B cell (primary cell): Measurements from ENCODE around the gene ACSL1. TPM values are rescaled to one million over a fixed set of nuclear protein-coding genes. Genes with fewer than 3 reads are reported as not detected.

Experiments used
- ATAC-seq: fragments of 200-7000 bp; cut with Tn5 transposase; one replicate; pipeline ENCODE4 v1.10.0; 2021; ENCODE audit warnings: low read depth, mild to moderate bottlenecking, moderate number of reproducible peaks, moderate library complexity
- CTCF ChIA-PET: fragments of 350-600 bp; sonication (Branson Sonifier 250); formaldehyde crosslinking; loops from one replicate; lab custom pipeline; 2021; ENCODE audit warnings: antibody characterized with exemption, inconsistent platforms; lab: Charles Lee
- POLR2A ChIA-PET: fragments of 350-600 bp; sonication (Branson Sonifier 250); formaldehyde crosslinking; loops from one replicate; lab custom pipeline; 2021; ENCODE audit warnings: antibody characterized with exemption; lab: Charles Lee
- DNase-seq: peaks from one replicate; pipeline ENCODE4 v3.0.0; 2013
- H2AFZ ChIP-seq: 2 replicates; pipeline ENCODE4 v1.6.1; 2012; ENCODE audit warnings: mild to moderate bottlenecking, low read depth, low read length; ENCODE audit not compliant: insufficient read depth, poor library complexity, severe bottlenecking
- H3K27ac ChIP-seq, 2 donors: 1 replicate in 1 of 2; 2 replicates in 1 of 2; pipeline ENCODE4 v1.5.1; 2012 to 2013; ENCODE audit warnings: low read length in 2 of 2, mild to moderate bottlenecking in 2 of 2, moderate library complexity in 1 of 2
- H3K27me3 ChIP-seq, 4 experiments: fragments of 200-600 bp in 1 of 4; sonication (generic) in 1 of 4; replicated peaks in 1 of 4; 1 replicate in 2 of 4; 2 replicates in 2 of 4; pipeline versions ENCODE4 v1.6.1 to v1.7.0; 2013 to 2016; ENCODE audit warnings: low read length in 3 of 4, mild to moderate bottlenecking in 2 of 4, mixed read lengths in 1 of 4, moderate library complexity in 1 of 4; ENCODE audit not compliant: insufficient read depth in 4 of 4, control insufficient read depth in 3 of 4; ENCODE audit errors: control extremely low read depth in 1 of 4
- H3K36me3 ChIP-seq, 2 experiments: replicated peaks in 1 of 2; 1 replicate in 1 of 2; 2 replicates in 1 of 2; pipeline versions ENCODE4 v1.6.1 to v1.7.1; 2013; ENCODE audit warnings: low read length in 1 of 2; ENCODE audit not compliant: insufficient read depth in 2 of 2, control insufficient read depth in 1 of 2; ENCODE audit errors: control extremely low read depth in 1 of 2, extremely low read depth in 1 of 2
- H3K4me1 ChIP-seq, 2 donors: fragments of 200-600 bp in 1 of 2; sonication (generic) in 1 of 2; 1 replicate in 1 of 2; 2 replicates in 1 of 2; pipeline versions ENCODE4 v1.5.1 to v1.6.1; 2013 to 2017; ENCODE audit warnings: low read length in 2 of 2; ENCODE audit not compliant: control insufficient read depth in 2 of 2, insufficient read depth in 2 of 2
- H3K4me2 ChIP-seq: replicated peaks from 2 replicates; pipeline ENCODE3; 2012; ENCODE audit warnings: mild to moderate bottlenecking, low read depth, low read length; ENCODE audit not compliant: poor library complexity, severe bottlenecking
- H3K4me3 ChIP-seq, 5 experiments: fragments of 200-600 bp in 1 of 5; sonication (generic) in 1 of 5; 1 replicate in 3 of 5; 2 replicates in 2 of 5; pipeline versions ENCODE4 v1.5.1 to v1.7.0; 2011 to 2016; ENCODE audit warnings: low read length in 4 of 5, mild to moderate bottlenecking in 4 of 5, low read depth in 2 of 5, control low read depth in 1 of 5, moderate library complexity in 1 of 5; ENCODE audit not compliant: insufficient read depth in 1 of 5; ENCODE audit errors: control extremely low read depth in 1 of 5, extremely low read depth in 1 of 5
- H3K79me2 ChIP-seq: fragments of 200-600 bp; sonication (generic); one replicate; pipeline ENCODE4 v1.6.0; 2016; ENCODE audit warnings: low read length; ENCODE audit not compliant: control insufficient read depth, insufficient read depth
- H3K9ac ChIP-seq: fragments of 200-600 bp; sonication (generic); 2 replicates; pipeline ENCODE4 v1.6.1; 2017; ENCODE audit warnings: mild to moderate bottlenecking, low read length, moderate library complexity
- H3K9me3 ChIP-seq, 3 donors: one replicate each; pipeline versions ENCODE4 v1.6.1 to v1.7.1; 2013; ENCODE audit warnings: low read length in 2 of 3; ENCODE audit not compliant: control insufficient read depth in 2 of 3, insufficient read depth in 1 of 3; ENCODE audit errors: control extremely low read depth in 1 of 3
- H4K20me1 ChIP-seq: 2 replicates; pipeline ENCODE4 v1.6.0; 2012; ENCODE audit warnings: mild to moderate bottlenecking, low read length; ENCODE audit not compliant: insufficient read depth, control insufficient read depth, poor library complexity, severe bottlenecking
- H3K27ac Mint-ChIP-seq: one replicate; pipeline ENCODE4 v1.8.0; 2021; ENCODE audit warnings: mixed read lengths
- H3K27me3 Mint-ChIP-seq: one replicate; pipeline ENCODE4 v1.8.0; 2021; ENCODE audit warnings: mixed read lengths
- H3K4me1 Mint-ChIP-seq: one replicate; pipeline ENCODE4 v1.8.0; 2021; ENCODE audit warnings: mixed read lengths
- H3K4me3 Mint-ChIP-seq: one replicate; pipeline ENCODE4 v1.8.0; 2021; ENCODE audit warnings: mixed read lengths
- H3K9me3 Mint-ChIP-seq: one replicate; pipeline ENCODE4 v1.8.0; 2022; ENCODE audit warnings: mixed read lengths; ENCODE audit not compliant: insufficient read depth
- EZH2 ChIP-seq: IDR thresholded peaks from 2 replicates; pipeline ENCODE4 v1.6.1; 2012; ENCODE audit warnings: borderline replicate concordance, low read depth, mild to moderate bottlenecking, moderate library complexity, low read length; ENCODE audit not compliant: insufficient read depth, poor library complexity, severe bottlenecking
- WGBS: methylation state at CpG from one replicate; pipeline ENCODE4 v1.1.5; 2013; ENCODE audit warnings: missing lambda C conversion rate; ENCODE audit not compliant: insufficient coverage; 5-methylcytosine and 5-hydroxymethylcytosine counted together
- intact Hi-C: fragments of 100-400 bp; cut with micrococcal nuclease; formaldehyde crosslinking; loops from one replicate; pipeline ENCODE4 v1.10.0; 2022
- polyA plus RNA-seq: library from polyadenylated mRNA; depleted of rRNA; stranded (reverse); fragments of >200 nt; gene quantifications from 2 replicates; pipeline ENCODE4 v1.2.3, GENCODE V29; 2012
- total RNA-seq, 2 donors: library from RNA; stranded (reverse); fragments of 120-200 nt in 1 of 2; gene quantifications; 1 replicate in 1 of 2; 2 replicates in 1 of 2; pipeline versions ENCODE4 v1.2.3 to v1.2.4, GENCODE V29; 2013 to 2022
- TF ChIP-seq, protein P1 (sequence below): fragments of 200-600 bp; IDR thresholded peaks from one replicate; pipeline ENCODE4 v1.8.0; 2022; ENCODE audit warnings: antibody characterized with exemption, mild to moderate bottlenecking

The ACSL1 gene
- total and polyA plus RNA-seq, 2 donors (not counting 1 experiment from before 2014, with no cell fraction given), result 6.6 to 31.8 TPM

DNA sequence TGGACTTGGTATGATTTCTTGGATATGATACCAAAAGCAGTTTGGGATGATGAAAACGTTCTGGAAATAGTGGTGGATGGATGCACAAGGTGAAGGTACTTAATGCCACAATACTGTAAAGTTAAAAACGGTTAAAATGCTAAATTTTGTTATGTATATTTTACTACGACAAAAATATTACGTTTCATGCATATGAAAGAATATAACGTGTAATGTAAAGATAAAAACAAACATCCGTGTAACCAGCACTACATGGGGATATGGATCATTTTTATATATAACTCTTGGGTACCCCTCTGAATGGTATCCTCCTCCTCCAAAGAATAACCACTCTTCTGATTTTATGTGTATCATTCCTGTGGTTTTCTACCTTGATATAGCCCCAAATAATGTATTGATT lies 91.0 kb downstream of the ACSL1 start:
- intact Hi-C loops, result loop anchor here (1.0 to 10.0 kb wide), 9 partner anchors 85 to 1292 kb away; partner anchors contain the start of genes CASP3, CDKN2AIP, IRF2 and PRIMPOL
- WGBS, result no CpG with 5 or more reads among the region's 6 CpGs
- Mint-ChIP-seq H3K27me3 (no peaks in the 10 kb centered on the region), H3K27ac (no peak overlapping the region), H3K4me1 (peaks cover 20% of the 10 kb centered on the region), H3K4me3 (peak overlapping the region; percentile 93), H3K9me3 (no peaks in the 10 kb centered on the region)
- H3K27ac ChIP-seq, result peak overlapping the region in 1 of 2 donors; percentile 20
- CTCF ChIA-PET, result interaction anchor here (0.7 to 2.8 kb wide), 8 partner anchors 8 to 498 kb away, joined by 3 to 25 read pairs (median 4); partner anchors contain the start of genes CASP3, PRIMPOL and SLC25A4
- no peaks in the 10 kb centered on the region for H4K20me1 ChIP-seq
- H3K27me3 ChIP-seq, result no peaks in the 10 kb centered on the region
- H3K9ac ChIP-seq, result peak overlapping the region; percentile 77
- H3K79me2 ChIP-seq, result peaks cover under 1% of the 10 kb centered on the region
- peak overlapping the region; percentile 94 for H2AFZ ChIP-seq
- DNase-seq (no peak), ATAC-seq (no peak)
- peak overlapping the region; percentile 94 for H3K4me2 ChIP-seq
- peaks cover 7 to 12% of the 10 kb centered on the region in 2 donors for H3K4me1 ChIP-seq
- no peaks in the 10 kb centered on the region for H3K36me3 ChIP-seq
- POLR2A ChIA-PET, result interaction anchor here (0.7 to 2.0 kb wide), 4 partner anchors 9 to 408 kb away, joined by 3 to 23 read pairs (median 3); partner anchors contain the start of genes CASP3, IRF2, PRIMPOL and SLC25A4
- peak overlapping the region in 4 of 5 experiments; percentile 39 to 76 (median 70) for H3K4me3 ChIP-seq
- TF ChIP-seq EZH2, result no peak
- TF ChIP-seq, protein P1, sequence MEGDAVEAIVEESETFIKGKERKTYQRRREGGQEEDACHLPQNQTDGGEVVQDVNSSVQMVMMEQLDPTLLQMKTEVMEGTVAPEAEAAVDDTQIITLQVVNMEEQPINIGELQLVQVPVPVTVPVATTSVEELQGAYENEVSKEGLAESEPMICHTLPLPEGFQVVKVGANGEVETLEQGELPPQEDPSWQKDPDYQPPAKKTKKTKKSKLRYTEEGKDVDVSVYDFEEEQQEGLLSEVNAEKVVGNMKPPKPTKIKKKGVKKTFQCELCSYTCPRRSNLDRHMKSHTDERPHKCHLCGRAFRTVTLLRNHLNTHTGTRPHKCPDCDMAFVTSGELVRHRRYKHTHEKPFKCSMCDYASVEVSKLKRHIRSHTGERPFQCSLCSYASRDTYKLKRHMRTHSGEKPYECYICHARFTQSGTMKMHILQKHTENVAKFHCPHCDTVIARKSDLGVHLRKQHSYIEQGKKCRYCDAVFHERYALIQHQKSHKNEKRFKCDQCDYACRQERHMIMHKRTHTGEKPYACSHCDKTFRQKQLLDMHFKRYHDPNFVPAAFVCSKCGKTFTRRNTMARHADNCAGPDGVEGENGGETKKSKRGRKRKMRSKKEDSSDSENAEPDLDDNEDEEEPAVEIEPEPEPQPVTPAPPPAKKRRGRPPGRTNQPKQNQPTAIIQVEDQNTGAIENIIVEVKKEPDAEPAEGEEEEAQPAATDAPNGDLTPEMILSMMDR, result no peak
- H3K9me3 ChIP-seq, result no peaks in the 10 kb centered on the region
